Trophoblast cell (in vitro differentiated cells and primary cell): ENCODE results near the gene PAX4. TPM values are rescaled to one million over a fixed set of nuclear protein-coding genes. Genes with fewer than 3 reads are reported as not detected.

Source experiments
- DNase-seq, 2 donors: peaks; one replicate each; pipeline ENCODE4 v3.0.0-alpha.2; 2016
- H2AFZ ChIP-seq: 2 replicates; pipeline ENCODE4 v1.6.1; 2013; ENCODE audit warnings: low read length, moderate library complexity, mild to moderate bottlenecking; ENCODE audit not compliant: insufficient read depth, poor library complexity
- H2AK5ac ChIP-seq: 2 replicates; pipeline ENCODE4 v1.6.1; 2013; ENCODE audit warnings: mild to moderate bottlenecking, low read length
- H2BK120ac ChIP-seq: 2 replicates; pipeline ENCODE4 v1.6.1; 2013; ENCODE audit warnings: low read length, mild to moderate bottlenecking, moderate library complexity; ENCODE audit not compliant: insufficient read depth, poor library complexity
- H2BK12ac ChIP-seq: 2 replicates; pipeline ENCODE4 v1.6.1; 2013; ENCODE audit warnings: mild to moderate bottlenecking, low read length, moderate library complexity
- H2BK5ac ChIP-seq: 2 replicates; pipeline ENCODE4 v1.6.1; 2013; ENCODE audit warnings: low read length, low read depth, moderate library complexity, mild to moderate bottlenecking; ENCODE audit not compliant: poor library complexity
- H3K14ac ChIP-seq: 2 replicates; pipeline ENCODE4 v1.6.1; 2013; ENCODE audit warnings: mild to moderate bottlenecking, low read length
- H3K18ac ChIP-seq: 2 replicates; pipeline ENCODE4 v1.6.1; 2013; ENCODE audit warnings: mild to moderate bottlenecking, low read length
- H3K23ac ChIP-seq: 2 replicates; pipeline ENCODE4 v1.6.1; 2013; ENCODE audit warnings: low read length
- H3K27ac ChIP-seq: 2 replicates; pipeline ENCODE4 v1.5.1; 2013; ENCODE audit warnings: low read depth, mild to moderate bottlenecking, inconsistent platforms, low read length, moderate library complexity
- H3K27me3 ChIP-seq: 2 replicates; pipeline ENCODE4 v1.6.1; 2013; ENCODE audit warnings: inconsistent platforms, mild to moderate bottlenecking, low read length, moderate library complexity; ENCODE audit not compliant: insufficient read depth
- H3K36me3 ChIP-seq, 2 experiments: 1 replicate in 1 of 2; 2 replicates in 1 of 2; pipeline ENCODE4 v1.6.1; 2013; ENCODE audit warnings: low read length in 2 of 2, mild to moderate bottlenecking in 2 of 2, moderate library complexity in 1 of 2; ENCODE audit not compliant: insufficient read depth in 2 of 2, control insufficient read depth in 1 of 2
- H3K4ac ChIP-seq: 2 replicates; pipeline ENCODE4 v1.6.1; 2013; ENCODE audit warnings: low read depth, mild to moderate bottlenecking, low read length, moderate library complexity
- H3K4me1 ChIP-seq, 2 experiments: 1 replicate in 1 of 2; 2 replicates in 1 of 2; pipeline ENCODE4 v1.6.1; 2013; ENCODE audit warnings: low read length in 2 of 2, mild to moderate bottlenecking in 2 of 2, moderate library complexity in 1 of 2; ENCODE audit not compliant: insufficient read depth in 2 of 2, control insufficient read depth in 1 of 2
- H3K4me2 ChIP-seq: 2 replicates; pipeline ENCODE4 v1.6.1; 2013; ENCODE audit warnings: inconsistent platforms, mild to moderate bottlenecking, low read length, moderate library complexity
- H3K4me3 ChIP-seq: 2 replicates; pipeline ENCODE4 v1.5.1; 2013; ENCODE audit warnings: mild to moderate bottlenecking, low read depth, low read length, inconsistent platforms
- H3K79me1 ChIP-seq: one replicate; pipeline ENCODE4 v1.6.1; 2013; ENCODE audit warnings: low read length
- H3K79me2 ChIP-seq: 2 replicates; pipeline ENCODE4 v1.6.1; 2013; ENCODE audit warnings: low read length, mild to moderate bottlenecking; ENCODE audit not compliant: control insufficient read depth, insufficient read depth, poor library complexity
- H3K9ac ChIP-seq: 2 replicates; pipeline ENCODE4 v1.6.1; 2013; ENCODE audit warnings: mild to moderate bottlenecking, low read length
- H3K9me3 ChIP-seq: 2 replicates; pipeline ENCODE4 v1.6.1; 2013; ENCODE audit warnings: low read depth, mild to moderate bottlenecking, control low read depth, inconsistent platforms, low read length; ENCODE audit not compliant: insufficient read depth
- H4K12ac ChIP-seq: 2 replicates; pipeline ENCODE4 v1.6.1; 2013; ENCODE audit warnings: low read depth, mild to moderate bottlenecking, low read length, moderate library complexity
- H4K8ac ChIP-seq: 2 replicates; pipeline ENCODE4 v1.6.1; 2013; ENCODE audit warnings: low read depth, mild to moderate bottlenecking, low read length, moderate library complexity
- H4K91ac ChIP-seq: one replicate; pipeline ENCODE4 v1.6.1; 2013; ENCODE audit warnings: low read depth, mild to moderate bottlenecking, low read length, moderate library complexity
- WGBS: extraction: QIAGEN DNeasy Blood & Tissue Kit; methylation state at CpG from one replicate; pipeline ENCODE4 v1.1.7; 2013; ENCODE audit warnings: missing lambda C conversion rate; ENCODE audit not compliant: insufficient read length, insufficient coverage; ENCODE audit errors: extremely low coverage; 5-methylcytosine and 5-hydroxymethylcytosine counted together
- polyA plus RNA-seq: library from polyadenylated mRNA; stranded (reverse); fragments of 200-250 nt; gene quantifications from 2 replicates; pipeline ENCODE4 v1.2.3, GENCODE V29; 2013

The PAX4 gene
- polyA plus RNA-seq = 0.03 TPM in 1 of 2 replicates, not detected in the other

DNA sequence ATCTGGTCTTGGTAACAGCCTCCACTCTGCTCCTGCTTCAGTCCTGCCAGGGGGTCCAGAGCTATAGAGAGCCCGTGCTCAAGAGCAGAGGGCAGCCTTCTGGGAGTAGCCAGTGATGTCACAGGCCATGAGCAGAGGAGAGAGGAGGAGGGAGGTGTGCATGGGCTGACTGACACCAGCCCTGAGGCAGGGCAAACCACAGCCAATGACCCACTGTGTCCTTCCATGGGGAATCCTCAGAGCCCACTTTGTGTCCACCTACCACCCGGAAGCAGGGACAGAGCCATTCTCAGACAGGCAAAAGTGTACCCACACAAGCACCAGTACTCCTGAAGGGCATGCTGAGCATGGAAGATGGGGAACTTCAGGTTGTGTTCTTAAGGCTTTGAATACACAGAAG is at the start of gene PAX4:
TSS of gene PAX4 (minus strand) at position 101 of the 400 bp plus-strand sequence. CDS start 2,214 bp downstream, outside the sequence.
- Histone ChIP-seq H3K9ac (no peak within 1 kb of the TSS), H2BK12ac (no peak within 1 kb of the TSS), H4K12ac (no peak within 1 kb of the TSS), H3K9me3 (peaks cover 4% of the 10 kb centered on the region), H3K14ac (no peak within 1 kb of the TSS), H4K91ac (no peak within 1 kb of the TSS), H3K23ac (peak within 1 kb of the TSS; percentile 40), H2BK120ac (no peak within 1 kb of the TSS), H3K79me1 (no peaks in the 10 kb centered on the region), H3K4me2 (no peak within 1 kb of the TSS), H4K8ac (no peak within 1 kb of the TSS), H2BK5ac (no peak within 1 kb of the TSS), H3K27ac (no peak within 1 kb of the TSS), H3K27me3 (peaks cover 20% of the 10 kb centered on the region), H3K4me1 (no peaks in the 10 kb centered on the region), H3K4me3 (no peak within 1 kb of the TSS), H3K18ac (no peak within 1 kb of the TSS), H2AFZ (no peak within 1 kb of the TSS), H3K79me2 (no peaks in the 10 kb centered on the region), H3K36me3 (no peaks in the 10 kb centered on the region), H3K4ac (no peak within 1 kb of the TSS), H2AK5ac (no peak within 1 kb of the TSS)
- no CpG with 5 or more reads among the region's 2 CpGs for WGBS
- no peak for DNase-seq

- H3K79me2 ChIP-seq = peaks cover 21% of the 10 kb centered on the region
- no peak overlapping the region for H4K8ac ChIP-seq
- no peak overlapping the region for H3K23ac ChIP-seq
- no CpG with 5 or more reads among the region's 3 CpGs for WGBS
- no peak overlapping the region for H4K12ac ChIP-seq
- H3K4me3 ChIP-seq = no peak overlapping the region
- H3K79me1 ChIP-seq = no peaks in the 10 kb centered on the region
- H3K18ac ChIP-seq = no peak overlapping the region
- H2BK120ac ChIP-seq = no peak overlapping the region
- no peak overlapping the region for H3K4ac ChIP-seq
- H3K27me3 ChIP-seq = no peaks in the 10 kb centered on the region
- H3K4me2 ChIP-seq = no peak overlapping the region
- H3K4me1 ChIP-seq = no peaks in the 10 kb centered on the region
- no peak overlapping the region for H4K91ac ChIP-seq
- no peak overlapping the region for H2AFZ ChIP-seq
- no peak overlapping the region for H2BK5ac ChIP-seq
- peaks cover 12 to 15% of the 10 kb centered on the region in 2 experiments for H3K36me3 ChIP-seq
- no peak overlapping the region for H3K14ac ChIP-seq
- no peak overlapping the region for H2BK12ac ChIP-seq
- H3K9me3 ChIP-seq = no peaks in the 10 kb centered on the region
- peak in 1 of 2 donors; percentile 22 for DNase-seq
- no peak overlapping the region for H3K27ac ChIP-seq
- H2AK5ac ChIP-seq = no peak overlapping the region
- H3K9ac ChIP-seq = no peak overlapping the region
Measured at GRCh38 chr7:127667017-127667670, 49.2 kb upstream of the PAX4 start.

- DNase-seq = no peak
- Histone ChIP-seq H2BK120ac (no peak overlapping the region), H3K4me1 (no peaks in the 10 kb centered on the region), H4K91ac (no peak overlapping the region), H3K23ac (no peak overlapping the region), H3K27me3 (no peaks in the 10 kb centered on the region), H3K4me3 (no peak overlapping the region), H3K9ac (no peak overlapping the region), H3K79me1 (no peaks in the 10 kb centered on the region), H2AK5ac (no peak overlapping the region), H3K18ac (no peak overlapping the region), H2AFZ (no peak overlapping the region), H3K36me3 (peaks cover 12 to 18% of the 10 kb centered on the region in 2 experiments), H4K8ac (no peak overlapping the region), H2BK5ac (no peak overlapping the region), H3K4me2 (no peak overlapping the region), H3K14ac (no peak overlapping the region), H3K9me3 (no peaks in the 10 kb centered on the region), H2BK12ac (no peak overlapping the region), H4K12ac (no peak overlapping the region), H3K27ac (no peak overlapping the region), H3K4ac (peak overlapping the region; percentile 96), H3K79me2 (peaks cover 23% of the 10 kb centered on the region)
- WGBS = no CpG with 5 or more reads among the region's 4 CpGs
Measured at GRCh38 chr7:127666602-127667001, 48.7 kb upstream of the PAX4 start.

- no peak for DNase-seq
- Histone ChIP-seq H3K27me3 (no peaks in the 10 kb centered on the region), H2AK5ac (no peak overlapping the region), H3K9me3 (no peaks in the 10 kb centered on the region), H3K4me2 (no peak overlapping the region), H2BK5ac (no peak overlapping the region), H3K23ac (no peak overlapping the region), H3K27ac (no peak overlapping the region), H2BK12ac (peak overlapping the region; percentile 40), H4K8ac (no peak overlapping the region), H3K79me1 (no peaks in the 10 kb centered on the region), H4K91ac (no peak overlapping the region), H2AFZ (no peak overlapping the region), H3K9ac (no peak overlapping the region), H3K4ac (peak overlapping the region; percentile 96), H3K79me2 (peaks cover 24% of the 10 kb centered on the region), H4K12ac (no peak overlapping the region), H3K18ac (no peak overlapping the region), H2BK120ac (no peak overlapping the region), H3K36me3 (peaks cover 11 to 18% of the 10 kb centered on the region in 2 experiments), H3K4me1 (no peaks in the 10 kb centered on the region), H3K4me3 (no peak overlapping the region), H3K14ac (no peak overlapping the region)
- no CpG with 5 or more reads among the region's 7 CpGs for WGBS
Measured at GRCh38 chr7:127665922-127666321, 48.0 kb upstream of the PAX4 start.
